SU-DHL-6 (cell line): ENCODE measurements around the gene SLC9A3.
A peak's percentile ranks its signal among the peaks of the same experiment; 100 is the strongest.

Source experiments
- H2AFZ ChIP-seq: fragments of 200-600 bp; sonication (generic); 2 replicates; pipeline ENCODE4 v1.6.1; 2014; ENCODE audit warnings: low read depth, mild to moderate bottlenecking, moderate library complexity, mixed read lengths, antibody characterized with exemption, low read length; ENCODE audit not compliant: severe bottlenecking
- H3F3A ChIP-seq: fragments of 200-600 bp; shearing (Covaris generic); 2 replicates; pipeline ENCODE4 v1.6.0; 2016; ENCODE audit warnings: antibody characterized with exemption, mild to moderate bottlenecking; ENCODE audit not compliant: insufficient read depth
- H3K27ac ChIP-seq: fragments of 200-600 bp; sonication (generic); 2 replicates; pipeline ENCODE4 v1.5.1; 2016; ENCODE audit warnings: low read depth, mild to moderate bottlenecking, low read length, moderate library complexity, mixed read lengths
- H3K27me3 ChIP-seq: fragments of 200-600 bp; sonication (generic), shearing (Covaris generic); 2 replicates; pipeline ENCODE4 v1.6.0; 2014; ENCODE audit warnings: mild to moderate bottlenecking, low read length
- H3K36me3 ChIP-seq: fragments of 200-600 bp; sonication (generic); 2 replicates; pipeline ENCODE4 v1.6.1; 2014; ENCODE audit warnings: mild to moderate bottlenecking, low read length, mixed read lengths
- H3K4me2 ChIP-seq: fragments of 300-600, 200-600 bp; shearing (Covaris generic), sonication (generic); 2 replicates; pipeline ENCODE4 v1.6.0; 2014; ENCODE audit warnings: low read length, low read depth, mild to moderate bottlenecking; ENCODE audit not compliant: poor library complexity, severe bottlenecking
- H3K4me3 ChIP-seq: fragments of 200-600 bp; sonication (generic); 2 replicates; pipeline ENCODE4 v1.5.1; 2014; ENCODE audit warnings: antibody characterized with exemption, low read length, mild to moderate bottlenecking, mixed read lengths; ENCODE audit not compliant: insufficient read depth, poor library complexity, severe bottlenecking
- H3K79me2 ChIP-seq: fragments of 200-600 bp; sonication (generic); 2 replicates; pipeline ENCODE4 v1.6.1; 2014; ENCODE audit warnings: mild to moderate bottlenecking, low read length, moderate library complexity; ENCODE audit not compliant: insufficient read depth
- H3K9ac ChIP-seq: fragments of 200-600 bp; sonication (generic); 2 replicates; pipeline ENCODE4 v1.7.0; 2014; ENCODE audit warnings: mild to moderate bottlenecking, low read length
- H3K9me2 ChIP-seq: fragments of 200-600 bp; sonication (generic); replicated peaks from 2 replicates; pipeline ENCODE4 v1.6.1; 2014; ENCODE audit warnings: low read length; ENCODE audit not compliant: insufficient read depth
- H3K9me3 ChIP-seq: fragments of 200-600 bp; sonication (generic); 2 replicates; pipeline ENCODE4 v1.6.1; 2014; ENCODE audit warnings: low read length, mixed read lengths; ENCODE audit not compliant: insufficient read depth
- H4K20me1 ChIP-seq: fragments of 200-600 bp; sonication (generic); 2 replicates; pipeline ENCODE4 v1.6.1; 2014; ENCODE audit warnings: low read depth, mild to moderate bottlenecking, antibody characterized with exemption, low read length, moderate library complexity, mixed read lengths
- EZH2phosphoT487 ChIP-seq: fragments of 200-600 bp; sonication (generic), shearing (Covaris generic); conservative IDR thresholded peaks from 2 replicates; pipeline ENCODE4 v1.6.1; 2018; ENCODE audit warnings: mild to moderate bottlenecking, antibody characterized with exemption, low read length, moderate library complexity, mixed read lengths
- TF ChIP-seq, protein P1 (sequence below): fragments of 200-600 bp; sonication (generic); IDR thresholded peaks from one replicate; pipeline ENCODE4 v1.5.1; 2017; ENCODE audit warnings: antibody characterized with exemption, mild to moderate bottlenecking, low read length, moderate library complexity; ENCODE audit not compliant: insufficient read depth, poor library complexity, severe bottlenecking

The SLC9A3 gene

DNA sequence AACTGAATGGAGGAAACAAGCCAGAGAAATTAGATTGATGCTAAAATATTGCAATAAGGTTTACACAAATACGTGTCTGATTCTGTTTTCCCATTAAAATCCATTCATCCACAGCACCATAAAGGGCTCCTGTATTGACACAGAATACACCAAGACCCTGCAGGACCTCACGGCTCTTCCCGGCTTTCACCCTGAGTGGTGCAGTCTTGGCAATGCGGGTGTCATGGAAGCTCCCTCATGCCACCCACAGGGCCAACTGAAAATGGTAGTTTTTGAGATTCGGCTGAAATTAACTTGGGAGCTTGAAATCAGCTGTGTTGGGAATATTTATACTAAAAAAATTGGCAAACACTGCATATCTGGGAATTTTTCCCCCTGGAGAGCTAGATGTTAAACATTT, 98.5 kb downstream of the SLC9A3 start:
- no peak overlapping the region for H3K9ac ChIP-seq
- H3K79me2 ChIP-seq = no peaks in the 10 kb centered on the region
- H3K4me3 ChIP-seq = no peak overlapping the region
- TF ChIP-seq, protein P1, sequence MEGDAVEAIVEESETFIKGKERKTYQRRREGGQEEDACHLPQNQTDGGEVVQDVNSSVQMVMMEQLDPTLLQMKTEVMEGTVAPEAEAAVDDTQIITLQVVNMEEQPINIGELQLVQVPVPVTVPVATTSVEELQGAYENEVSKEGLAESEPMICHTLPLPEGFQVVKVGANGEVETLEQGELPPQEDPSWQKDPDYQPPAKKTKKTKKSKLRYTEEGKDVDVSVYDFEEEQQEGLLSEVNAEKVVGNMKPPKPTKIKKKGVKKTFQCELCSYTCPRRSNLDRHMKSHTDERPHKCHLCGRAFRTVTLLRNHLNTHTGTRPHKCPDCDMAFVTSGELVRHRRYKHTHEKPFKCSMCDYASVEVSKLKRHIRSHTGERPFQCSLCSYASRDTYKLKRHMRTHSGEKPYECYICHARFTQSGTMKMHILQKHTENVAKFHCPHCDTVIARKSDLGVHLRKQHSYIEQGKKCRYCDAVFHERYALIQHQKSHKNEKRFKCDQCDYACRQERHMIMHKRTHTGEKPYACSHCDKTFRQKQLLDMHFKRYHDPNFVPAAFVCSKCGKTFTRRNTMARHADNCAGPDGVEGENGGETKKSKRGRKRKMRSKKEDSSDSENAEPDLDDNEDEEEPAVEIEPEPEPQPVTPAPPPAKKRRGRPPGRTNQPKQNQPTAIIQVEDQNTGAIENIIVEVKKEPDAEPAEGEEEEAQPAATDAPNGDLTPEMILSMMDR = no peak
- no peak for TF ChIP-seq EZH2phosphoT487
- no peaks in the 10 kb centered on the region for H3K36me3 ChIP-seq
- H3K27me3 ChIP-seq = no peaks in the 10 kb centered on the region
- H2AFZ ChIP-seq = no peak overlapping the region
- H3K9me2 ChIP-seq = no peaks in the 10 kb centered on the region
- peak overlapping the region; percentile 86; the same call in 1 of the 2 replicates for H3K27ac ChIP-seq
- no peak overlapping the region for H3K4me2 ChIP-seq
- no peaks in the 10 kb centered on the region for H4K20me1 ChIP-seq
- H3F3A ChIP-seq = peaks cover 4% of the 10 kb centered on the region; the same call in 1 of the 2 replicates
- no peaks in the 10 kb centered on the region for H3K9me3 ChIP-seq

DNA sequence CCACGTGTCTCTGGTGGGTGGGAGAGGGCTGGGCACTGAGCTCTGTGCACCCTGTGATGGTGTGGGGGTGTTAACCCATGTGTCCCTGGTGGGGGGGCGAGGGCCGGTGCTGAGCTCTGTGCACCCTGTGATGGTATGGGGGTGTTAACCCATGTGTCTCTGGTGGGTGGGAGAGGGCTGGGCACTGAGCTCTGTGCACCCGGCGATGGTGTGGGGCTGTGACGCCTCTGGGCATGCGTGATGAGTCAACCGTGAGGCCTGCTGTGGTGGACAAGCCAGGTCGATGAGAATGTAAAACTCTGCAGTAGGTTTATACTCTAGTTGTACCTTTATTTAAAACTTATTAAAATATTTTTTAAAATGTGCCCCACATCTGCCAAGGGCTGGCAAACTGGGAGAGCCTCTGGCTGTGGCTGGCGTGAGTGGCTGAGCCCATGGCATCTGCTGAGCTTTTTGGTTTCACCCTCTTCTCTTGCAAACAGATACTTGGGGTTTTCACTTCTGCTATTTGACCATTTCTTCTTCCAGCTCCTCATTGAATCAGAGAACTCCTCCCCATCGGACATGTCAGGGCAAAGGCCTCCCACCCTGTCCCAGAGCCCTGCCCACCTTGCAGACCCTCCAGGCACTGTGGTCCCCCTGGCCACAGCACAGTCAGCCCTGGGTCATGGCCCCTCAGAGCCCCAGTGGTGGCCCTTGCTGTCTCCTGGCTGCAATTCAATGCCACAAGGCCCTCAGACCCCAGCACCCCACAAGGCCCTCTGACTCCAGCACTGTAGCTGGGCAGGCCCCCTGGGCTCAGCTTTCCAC, 99.7 kb downstream of the SLC9A3 start:
- TF ChIP-seq, protein P1 = no peak
- TF ChIP-seq EZH2phosphoT487 = no peak
- Histone ChIP-seq H2AFZ (peak overlapping the region; percentile 0), H3K36me3 (no peaks in the 10 kb centered on the region), H3F3A (peaks cover 4% of the 10 kb centered on the region; the same call in 1 of the 2 replicates), H3K9me2 (no peaks in the 10 kb centered on the region), H3K27me3 (no peaks in the 10 kb centered on the region), H3K79me2 (no peaks in the 10 kb centered on the region), H3K9me3 (no peaks in the 10 kb centered on the region), H4K20me1 (no peaks in the 10 kb centered on the region), H3K4me2 (peak overlapping the region; percentile 48), H3K27ac (peak overlapping the region; percentile 86), H3K9ac (peak overlapping the region; percentile 53), H3K4me3 (no peak overlapping the region)

- TF ChIP-seq EZH2phosphoT487 = no peak
- TF ChIP-seq, protein P1 = no peak
- Histone ChIP-seq H3K4me2 (no peak overlapping the region), H3F3A (peaks cover 4% of the 10 kb centered on the region; the same call in 1 of the 2 replicates), H4K20me1 (no peaks in the 10 kb centered on the region), H2AFZ (no peak overlapping the region), H3K36me3 (no peaks in the 10 kb centered on the region), H3K79me2 (no peaks in the 10 kb centered on the region), H3K4me3 (no peak overlapping the region), H3K9ac (peak overlapping the region; percentile 53), H3K9me2 (no peaks in the 10 kb centered on the region), H3K27me3 (no peaks in the 10 kb centered on the region), H3K9me3 (no peaks in the 10 kb centered on the region), H3K27ac (peak overlapping the region; percentile 86)
Observed at GRCh38 chr5:423626-424261, 100.5 kb downstream of the SLC9A3 start.
